Calu3 (cell line): ENCODE results near the gene RIOK2. TPM values are rescaled to one million over a fixed set of nuclear protein-coding genes. Genes with fewer than 3 reads are reported as not detected.

Experiments
- BruUV-seq: library from RNA; stranded (reverse); fragments of 400-500 nt; replicated peaks from 2 replicates; lab custom pipeline; 2021; lab: Mats Ljungman, UMichigan
- CTCF ChIA-PET: fragments of 300-600 bp; sonication (Branson Sonifier 250); formaldehyde crosslinking; loops from one replicate; lab custom pipeline; 2022; ENCODE audit warnings: antibody characterized with exemption; lab: Charles Lee
- DNase-seq: peaks from one replicate; pipeline ENCODE4 v3.0.0; 2022
- H3K27ac Mint-ChIP-seq: one replicate; pipeline ENCODE4 v1.8.0; 2022; ENCODE audit warnings: mixed read lengths; ENCODE audit not compliant: unreplicated experiment
- H3K27me3 Mint-ChIP-seq: one replicate; pipeline ENCODE4 v1.8.0; 2022; ENCODE audit warnings: mixed read lengths; ENCODE audit not compliant: unreplicated experiment
- H3K36me3 Mint-ChIP-seq: one replicate; pipeline ENCODE4 v1.8.0; 2022; ENCODE audit warnings: mild to moderate bottlenecking, moderate library complexity, mixed read lengths; ENCODE audit not compliant: insufficient read depth, unreplicated experiment
- H3K4me1 Mint-ChIP-seq: one replicate; pipeline ENCODE4 v1.8.0; 2022; ENCODE audit warnings: mild to moderate bottlenecking, low read depth, mixed read lengths; ENCODE audit not compliant: unreplicated experiment
- H3K4me3 Mint-ChIP-seq: one replicate; pipeline ENCODE4 v1.8.0; 2022; ENCODE audit warnings: mild to moderate bottlenecking, low read depth, moderate library complexity, mixed read lengths; ENCODE audit not compliant: unreplicated experiment
- H3K9me3 Mint-ChIP-seq: one replicate; pipeline ENCODE4 v1.8.0; 2022; ENCODE audit warnings: low read depth, mixed read lengths; ENCODE audit not compliant: unreplicated experiment
- intact Hi-C: fragments of 100-400 bp; cut with micrococcal nuclease; formaldehyde crosslinking; loops from one replicate; pipeline ENCODE4 v1.10.0; 2022; ENCODE audit not compliant: unreplicated experiment
- total RNA-seq: library from RNA; stranded (reverse); gene quantifications from 2 replicates; pipeline ENCODE4 v1.2.3, GENCODE V29; 2022
- TF ChIP-seq, protein P1 (sequence below): fragments of 200-600 bp; IDR thresholded peaks from one replicate; pipeline ENCODE4 v1.8.0; 2022; ENCODE audit warnings: antibody characterized with exemption; ENCODE audit not compliant: unreplicated experiment

The RIOK2 gene
- total RNA-seq, 1 experiment from 2014 or later: 28.6 TPM

DNA sequence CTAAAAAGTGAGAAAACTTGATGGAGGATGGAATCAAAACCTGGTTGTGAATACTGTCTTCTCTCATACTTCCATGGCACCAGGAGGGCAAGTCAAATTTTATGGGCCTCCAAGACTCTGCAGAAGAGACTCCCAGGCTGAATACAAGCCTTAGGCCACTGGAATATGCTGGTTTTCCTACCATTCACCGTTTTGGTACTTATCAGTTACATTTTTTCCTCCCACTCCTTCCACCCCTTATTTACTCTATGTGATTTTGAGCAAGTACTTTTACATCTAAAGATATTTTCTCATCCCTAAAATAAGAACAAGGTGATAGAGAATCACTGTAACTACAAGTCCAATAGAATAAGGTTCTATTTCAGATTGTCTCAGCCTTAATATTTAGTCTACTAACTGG lies 32.6 kb downstream of the RIOK2 start:
- Mint-ChIP-seq H3K27ac (no peak overlapping the region), H3K4me3 (no peak overlapping the region), H3K4me1 (no peaks in the 10 kb centered on the region), H3K9me3 (no peaks in the 10 kb centered on the region), H3K27me3 (no peaks in the 10 kb centered on the region), H3K36me3 (no peaks in the 10 kb centered on the region)
- BruUV-seq: no TSS peak
- CTCF ChIA-PET: no interaction called here
- TF ChIP-seq, protein P1, sequence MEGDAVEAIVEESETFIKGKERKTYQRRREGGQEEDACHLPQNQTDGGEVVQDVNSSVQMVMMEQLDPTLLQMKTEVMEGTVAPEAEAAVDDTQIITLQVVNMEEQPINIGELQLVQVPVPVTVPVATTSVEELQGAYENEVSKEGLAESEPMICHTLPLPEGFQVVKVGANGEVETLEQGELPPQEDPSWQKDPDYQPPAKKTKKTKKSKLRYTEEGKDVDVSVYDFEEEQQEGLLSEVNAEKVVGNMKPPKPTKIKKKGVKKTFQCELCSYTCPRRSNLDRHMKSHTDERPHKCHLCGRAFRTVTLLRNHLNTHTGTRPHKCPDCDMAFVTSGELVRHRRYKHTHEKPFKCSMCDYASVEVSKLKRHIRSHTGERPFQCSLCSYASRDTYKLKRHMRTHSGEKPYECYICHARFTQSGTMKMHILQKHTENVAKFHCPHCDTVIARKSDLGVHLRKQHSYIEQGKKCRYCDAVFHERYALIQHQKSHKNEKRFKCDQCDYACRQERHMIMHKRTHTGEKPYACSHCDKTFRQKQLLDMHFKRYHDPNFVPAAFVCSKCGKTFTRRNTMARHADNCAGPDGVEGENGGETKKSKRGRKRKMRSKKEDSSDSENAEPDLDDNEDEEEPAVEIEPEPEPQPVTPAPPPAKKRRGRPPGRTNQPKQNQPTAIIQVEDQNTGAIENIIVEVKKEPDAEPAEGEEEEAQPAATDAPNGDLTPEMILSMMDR: no peak
- intact Hi-C loops: no loop called here
- no peak for DNase-seq

DNA sequence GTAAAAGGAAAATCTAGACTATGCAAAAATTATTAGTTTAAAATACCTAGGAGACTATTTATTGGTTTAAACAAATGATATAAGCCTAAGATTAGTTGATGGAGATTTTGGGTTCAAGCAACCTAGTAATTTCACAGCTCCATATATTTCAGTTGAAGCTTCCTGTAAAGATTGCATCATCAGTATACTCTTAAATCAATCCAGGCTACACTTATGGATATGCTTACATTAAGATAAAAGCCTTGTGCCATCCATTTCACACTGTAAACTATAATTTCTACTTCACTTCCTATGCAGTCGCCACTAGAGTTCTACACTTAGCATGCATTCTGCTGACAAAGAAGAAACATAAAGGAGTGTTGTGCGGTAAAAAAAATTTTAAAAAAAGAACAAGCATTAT lies 33.3 kb downstream of the RIOK2 start:
- Mint-ChIP-seq H3K36me3 (no peaks in the 10 kb centered on the region), H3K4me3 (no peak overlapping the region), H3K27me3 (no peaks in the 10 kb centered on the region), H3K27ac (no peak overlapping the region), H3K9me3 (no peaks in the 10 kb centered on the region), H3K4me1 (no peaks in the 10 kb centered on the region)
- no peak for DNase-seq
- CTCF ChIA-PET: interaction anchor here (0.9 kb wide), 1 partner anchor 9 kb away, joined by 3 read pairs; no protein-coding TSS in a partner anchor
- BruUV-seq: no TSS peak
- TF ChIP-seq, protein P1: no peak
- intact Hi-C loops: loop anchor here (10.0 kb wide), 1 partner anchor 105 kb away; no protein-coding TSS in a partner anchor

DNA sequence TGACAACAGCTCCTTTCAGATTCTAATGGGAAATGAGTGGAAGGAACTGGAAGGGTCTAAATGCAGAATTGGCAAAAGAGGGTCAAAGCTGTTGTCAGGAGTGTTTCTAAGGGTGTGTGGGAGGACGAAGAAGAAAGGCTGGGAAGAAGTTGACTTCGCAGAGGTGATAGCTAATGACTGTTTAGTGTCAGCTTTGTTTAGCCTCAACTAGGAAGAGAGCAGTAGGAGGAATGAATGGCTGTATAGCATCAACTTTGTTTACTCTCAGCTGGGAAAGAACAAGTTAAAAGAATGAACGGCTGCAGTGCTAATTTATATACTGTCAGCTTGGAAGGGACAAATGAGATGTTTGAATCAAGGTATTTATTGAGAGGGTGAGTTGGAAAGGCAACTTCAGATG lies 34.8 kb downstream of the RIOK2 start:
- H3K27ac Mint-ChIP-seq: no peak overlapping the region
- no TSS peak for BruUV-seq
- no peaks in the 10 kb centered on the region for H3K36me3 Mint-ChIP-seq
- H3K4me3 Mint-ChIP-seq: no peak overlapping the region
- no peaks in the 10 kb centered on the region for H3K27me3 Mint-ChIP-seq
- DNase-seq: no peak
- TF ChIP-seq, protein P1: no peak
- H3K9me3 Mint-ChIP-seq: no peaks in the 10 kb centered on the region
- no peaks in the 10 kb centered on the region for H3K4me1 Mint-ChIP-seq
- intact Hi-C loops: loop anchor here (10.0 kb wide), 1 partner anchor 103 kb away; no protein-coding TSS in a partner anchor
- CTCF ChIA-PET: interaction anchor here (0.6 kb wide), 1 partner anchor 16 kb away, joined by 4 read pairs; no protein-coding TSS in a partner anchor

DNA sequence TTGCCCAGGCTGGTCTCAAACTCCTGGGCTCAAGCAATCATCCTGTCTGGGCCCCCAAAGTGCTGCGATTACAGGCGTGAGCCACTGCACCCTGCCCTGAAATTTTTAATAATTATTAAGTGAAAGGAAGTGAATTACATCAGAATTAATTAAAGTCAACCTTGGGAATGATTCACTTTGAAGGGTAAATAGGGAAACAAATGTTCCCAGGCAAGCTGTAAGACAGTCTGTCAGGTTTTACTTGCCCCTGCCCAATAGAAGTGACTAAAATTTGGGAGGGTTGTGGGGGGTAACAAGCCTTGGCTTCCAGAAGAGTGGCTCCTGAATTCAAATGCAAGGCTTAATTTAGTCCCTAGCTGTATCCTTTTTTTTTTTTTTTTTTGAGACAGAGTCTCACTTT lies 39.3 kb downstream of the RIOK2 start:
- no peak overlapping the region for H3K27ac Mint-ChIP-seq
- BruUV-seq: no TSS peak
- DNase-seq: no peak
- no peaks in the 10 kb centered on the region for H3K36me3 Mint-ChIP-seq
- CTCF ChIA-PET: interaction anchor here (1.5 kb wide), 1 partner anchor 275 kb away, joined by 18 read pairs; no protein-coding TSS in a partner anchor
- no peaks in the 10 kb centered on the region for H3K9me3 Mint-ChIP-seq
- TF ChIP-seq, protein P1: no peak
- H3K4me1 Mint-ChIP-seq: peaks cover 7% of the 10 kb centered on the region
- intact Hi-C loops: loop anchor here (10.0 kb wide), 1 partner anchor 99 kb away; no protein-coding TSS in a partner anchor
- no peak overlapping the region for H3K4me3 Mint-ChIP-seq
- peaks cover 8% of the 10 kb centered on the region for H3K27me3 Mint-ChIP-seq
